Measurements from ENCODE around the gene LRRIQ1. TPM values are rescaled to one million over a fixed set of nuclear protein-coding genes. Genes with fewer than 3 reads are reported as not detected.

The LRRIQ1 gene
- total RNA-seq, 2 donors from 2014 or later: not detected

- Mint-ChIP-seq H3K4me1 (no peaks in the 10 kb centered on the region), H3K4me3 (no peak overlapping the region), H3K27ac (no peak overlapping the region), H3K27me3 (no peaks in the 10 kb centered on the region), H3K36me3 (ENCODE audit: low read depth) (no peaks in the 10 kb centered on the region)
- no peak for DNase-seq
- ATAC-seq: peak; percentile 40
- no peaks in the 10 kb centered on the region for H3K9me3 ChIP-seq (ENCODE audit: control insufficient read depth, low read length, poor library complexity, severe bottlenecking)
Observed at GRCh38 chr12:85076688-85077430, 40.7 kb downstream of the LRRIQ1 start.

GRCh38 chr12:85085066-85085465 lies 48.9 kb downstream of the LRRIQ1 start:
- H3K4me1 Mint-ChIP-seq: no peaks in the 10 kb centered on the region
- H3K9me3 ChIP-seq (ENCODE audit: control insufficient read depth, low read length, poor library complexity, severe bottlenecking): no peaks in the 10 kb centered on the region
- H3K36me3 Mint-ChIP-seq (ENCODE audit: low read depth): no peaks in the 10 kb centered on the region
- H3K27me3 Mint-ChIP-seq: no peaks in the 10 kb centered on the region
- DNase-seq (no peak), ATAC-seq (no peak)
- H3K4me3 Mint-ChIP-seq: no peak overlapping the region
- no peak overlapping the region for H3K27ac Mint-ChIP-seq

GRCh38 chr12:85089792-85090191 lies 53.6 kb downstream of the LRRIQ1 start:
- Mint-ChIP-seq H3K36me3 (ENCODE audit: low read depth) (no peaks in the 10 kb centered on the region), H3K27ac (no peak overlapping the region), H3K4me3 (no peak overlapping the region), H3K27me3 (no peaks in the 10 kb centered on the region), H3K4me1 (no peaks in the 10 kb centered on the region)
- ATAC-seq: no peak
- DNase-seq: no peak
- no peaks in the 10 kb centered on the region for H3K9me3 ChIP-seq (ENCODE audit: control insufficient read depth, low read length, poor library complexity, severe bottlenecking)

GRCh38 chr12:85092814-85093370 lies 56.7 kb downstream of the LRRIQ1 start:
- Mint-ChIP-seq H3K4me1 (no peaks in the 10 kb centered on the region), H3K4me3 (no peak overlapping the region), H3K27me3 (no peaks in the 10 kb centered on the region), H3K27ac (no peak overlapping the region), H3K36me3 (ENCODE audit: low read depth) (no peaks in the 10 kb centered on the region)
- H3K9me3 ChIP-seq (ENCODE audit: control insufficient read depth, low read length, poor library complexity, severe bottlenecking): no peaks in the 10 kb centered on the region
- DNase-seq (no peak), ATAC-seq (no peak)

GRCh38 chr12:85095501-85095900 lies 59.4 kb downstream of the LRRIQ1 start:
- Mint-ChIP-seq H3K27ac (no peak overlapping the region), H3K4me1 (no peaks in the 10 kb centered on the region), H3K4me3 (no peak overlapping the region), H3K27me3 (no peaks in the 10 kb centered on the region), H3K36me3 (ENCODE audit: low read depth) (no peaks in the 10 kb centered on the region)
- no peak for DNase-seq
- H3K9me3 ChIP-seq (ENCODE audit: control insufficient read depth, low read length, poor library complexity, severe bottlenecking): no peaks in the 10 kb centered on the region
- no peak for ATAC-seq

GRCh38 chr12:85130646-85131045 lies 94.5 kb downstream of the LRRIQ1 start:
- no peak for DNase-seq
- no peaks in the 10 kb centered on the region for H3K9me3 ChIP-seq (ENCODE audit: control insufficient read depth, low read length, poor library complexity, severe bottlenecking)
- Mint-ChIP-seq H3K27me3 (no peaks in the 10 kb centered on the region), H3K27ac (no peak overlapping the region), H3K4me1 (no peaks in the 10 kb centered on the region), H3K4me3 (no peak overlapping the region), H3K36me3 (ENCODE audit: low read depth) (no peaks in the 10 kb centered on the region)
- no peak for ATAC-seq

- DNase-seq (no peak), ATAC-seq (no peak)
- H3K36me3 Mint-ChIP-seq (ENCODE audit: low read depth): no peaks in the 10 kb centered on the region
- no peaks in the 10 kb centered on the region for H3K27me3 Mint-ChIP-seq
- H3K4me3 Mint-ChIP-seq: no peak overlapping the region
- H3K9me3 ChIP-seq (ENCODE audit: control insufficient read depth, low read length, poor library complexity, severe bottlenecking): no peaks in the 10 kb centered on the region
- H3K4me1 Mint-ChIP-seq: no peaks in the 10 kb centered on the region
- H3K27ac Mint-ChIP-seq: no peak overlapping the region
Observed at GRCh38 chr12:85138833-85139232, 102.7 kb downstream of the LRRIQ1 start.

- no peak for ATAC-seq
- no peaks in the 10 kb centered on the region for H3K9me3 ChIP-seq (ENCODE audit: control insufficient read depth, low read length, poor library complexity, severe bottlenecking)
- no peak overlapping the region for H3K27ac Mint-ChIP-seq
- no peak overlapping the region for H3K4me3 Mint-ChIP-seq
- H3K4me1 Mint-ChIP-seq: no peaks in the 10 kb centered on the region
- H3K36me3 Mint-ChIP-seq (ENCODE audit: low read depth): no peaks in the 10 kb centered on the region
- DNase-seq: no peak
- no peaks in the 10 kb centered on the region for H3K27me3 Mint-ChIP-seq
Observed at GRCh38 chr12:85147331-85147730, 111.2 kb downstream of the LRRIQ1 start.

GRCh38 chr12:85152311-85152729 lies 116.2 kb downstream of the LRRIQ1 start:
- Mint-ChIP-seq H3K4me1 (no peaks in the 10 kb centered on the region), H3K4me3 (no peak overlapping the region), H3K27ac (no peak overlapping the region), H3K36me3 (ENCODE audit: low read depth) (no peaks in the 10 kb centered on the region), H3K27me3 (no peaks in the 10 kb centered on the region)
- DNase-seq: no peak
- no peak for ATAC-seq
- H3K9me3 ChIP-seq (ENCODE audit: control insufficient read depth, low read length, poor library complexity, severe bottlenecking): no peaks in the 10 kb centered on the region

GRCh38 chr12:85155791-85156190 lies 119.6 kb downstream of the LRRIQ1 start:
- Mint-ChIP-seq H3K4me1 (no peaks in the 10 kb centered on the region), H3K27me3 (no peaks in the 10 kb centered on the region), H3K36me3 (ENCODE audit: low read depth) (no peaks in the 10 kb centered on the region)

GRCh38 chr12:85156569-85156968 lies 120.4 kb downstream of the LRRIQ1 start:
- no peak for DNase-seq
- Mint-ChIP-seq H3K27ac (no peak overlapping the region), H3K4me1 (no peaks in the 10 kb centered on the region), H3K36me3 (ENCODE audit: low read depth) (no peaks in the 10 kb centered on the region), H3K4me3 (no peak overlapping the region), H3K27me3 (no peaks in the 10 kb centered on the region)
- ATAC-seq: no peak
- H3K9me3 ChIP-seq (ENCODE audit: control insufficient read depth, low read length, poor library complexity, severe bottlenecking): no peaks in the 10 kb centered on the region

More at GRCh38 chr12:85155791-85156190, 119.6 kb downstream of the LRRIQ1 start:
- no peak for ATAC-seq
- Mint-ChIP-seq H3K4me3 (no peak overlapping the region), H3K27ac (no peak overlapping the region)
- no peaks in the 10 kb centered on the region for H3K9me3 ChIP-seq (ENCODE audit: control insufficient read depth, low read length, poor library complexity, severe bottlenecking)
- DNase-seq: no peak

- no peak for ATAC-seq
- Mint-ChIP-seq H3K4me3 (no peak overlapping the region), H3K27ac (no peak overlapping the region), H3K36me3 (ENCODE audit: low read depth) (no peaks in the 10 kb centered on the region), H3K27me3 (no peaks in the 10 kb centered on the region), H3K4me1 (no peaks in the 10 kb centered on the region)
- H3K9me3 ChIP-seq (ENCODE audit: control insufficient read depth, low read length, poor library complexity, severe bottlenecking): no peaks in the 10 kb centered on the region
- no peak for DNase-seq
Observed at GRCh38 chr12:85157035-85157603, 121.0 kb downstream of the LRRIQ1 start.

- no peaks in the 10 kb centered on the region for H3K27me3 Mint-ChIP-seq
- no peak for DNase-seq
Observed at GRCh38 chr12:85163752-85164321, 127.7 kb downstream of the LRRIQ1 start.

More at GRCh38 chr12:85163752-85164321, 127.7 kb downstream of the LRRIQ1 start:
- H3K4me3 Mint-ChIP-seq: no peak overlapping the region
- no peak for ATAC-seq
- H3K4me1 Mint-ChIP-seq: no peaks in the 10 kb centered on the region
- H3K27ac Mint-ChIP-seq: no peak overlapping the region
- no peaks in the 10 kb centered on the region for H3K36me3 Mint-ChIP-seq (ENCODE audit: low read depth)
- H3K9me3 ChIP-seq (ENCODE audit: control insufficient read depth, low read length, poor library complexity, severe bottlenecking): no peaks in the 10 kb centered on the region

All from T-helper 17 cell (primary cell).